GM19025 (cell line): ENCODE results near the gene OR2L8.

ENCODE experiments used
- ATAC-seq: cut with Tn5 transposase; IDR thresholded peaks from one replicate; pipeline ENCODE4 v1.9.1; 2021; ENCODE audit warnings: mild to moderate bottlenecking, low read depth, moderate library complexity; ENCODE audit not compliant: unreplicated experiment

OR2L8 gene

GRCh38 chr1:247966532-247967204 lies 18.0 kb downstream of the OR2L8 start:
- no peak for ATAC-seq

GRCh38 chr1:247992986-247993385 lies 44.3 kb downstream of the OR2L8 start:
- ATAC-seq = no peak

GRCh38 chr1:247998811-247999210 lies 50.2 kb downstream of the OR2L8 start:
- no peak for ATAC-seq
